ENCODE measurements around the gene RELT.

GRCh38 chr11:73363147-73363546 is 13.1 kb upstream of the RELT start:
- TF ChIP-seq EP300 (IDR thresholded peaks at IDR 0.05) (no peak), CTCF (IDR thresholded peaks at IDR 0.05) (no peak), POLR2A (IDR thresholded peaks at IDR 0.05) (no peak)

All from ovary (tissue), 3 donors.